HEK293 (cell line): Measurements from ENCODE around the gene L3MBTL4.
"Not testable (repeated sequence)": the region's sequence is repeated elsewhere in the genome, so short reads cannot be mapped to it uniquely, and the experiment has no call there.

Experiments
- MZF1 ChIP-seq: fragments of 450-650 bp; formaldehyde crosslinking; IDR thresholded peaks from 2 replicates; pipeline ENCODE4 v1.5.1; 2017; ENCODE audit warnings: missing biosample characterization, missing genetic modification characterization, borderline replicate concordance
- SP2 ChIP-seq: fragments of 450-650 bp; formaldehyde crosslinking; IDR thresholded peaks from 2 replicates; pipeline ENCODE4 v1.5.1; 2016; ENCODE audit warnings: missing biosample characterization, missing genetic modification characterization
- TCF7L2 ChIP-seq: IDR thresholded peaks from 2 replicates; pipeline ENCODE4 v1.6.1; 2011; ENCODE audit warnings: low read depth, mild to moderate bottlenecking, inconsistent platforms, low read length, moderate library complexity, borderline replicate concordance
- ZNF16 ChIP-seq: fragments of 450-650 bp; formaldehyde crosslinking; IDR thresholded peaks from 2 replicates; pipeline ENCODE4 v1.5.1; 2016; ENCODE audit warnings: low read depth, missing biosample characterization, missing genetic modification characterization
- ZNF174 ChIP-seq: fragments of 450-650 bp; formaldehyde crosslinking; IDR thresholded peaks from 2 replicates; pipeline ENCODE4 v1.5.0; 2017; ENCODE audit warnings: missing biosample characterization, mild to moderate bottlenecking, missing genetic modification characterization
- ZNF488 ChIP-seq: fragments of 450-650 bp; formaldehyde crosslinking; IDR thresholded peaks from 2 replicates; pipeline ENCODE4 v1.5.1; 2016; ENCODE audit warnings: missing biosample characterization, missing genetic modification characterization
- ZNF558 ChIP-seq: fragments of 450-650 bp; formaldehyde crosslinking; IDR thresholded peaks from 2 replicates; pipeline ENCODE4 v1.5.1; 2016; ENCODE audit warnings: missing biosample characterization, missing genetic modification characterization
- ZNF585B ChIP-seq: fragments of 450-650 bp; formaldehyde crosslinking; IDR thresholded peaks from 2 replicates; pipeline ENCODE4 v1.5.1; 2016; ENCODE audit warnings: missing biosample characterization, missing genetic modification characterization
- TF ChIP-seq, protein P1 (sequence below): fragments of 450-650 bp; formaldehyde crosslinking; IDR thresholded peaks from 2 replicates; pipeline ENCODE4 v1.5.1; 2016; ENCODE audit warnings: missing biosample characterization, missing genetic modification characterization
- TF ChIP-seq, protein P2 (sequence below): fragments of 450-650 bp; formaldehyde crosslinking; optimal IDR thresholded peaks from 2 replicates; pipeline ENCODE3; 2016; ENCODE audit warnings: missing biosample characterization, mild to moderate bottlenecking, missing genetic modification characterization

DNA sequence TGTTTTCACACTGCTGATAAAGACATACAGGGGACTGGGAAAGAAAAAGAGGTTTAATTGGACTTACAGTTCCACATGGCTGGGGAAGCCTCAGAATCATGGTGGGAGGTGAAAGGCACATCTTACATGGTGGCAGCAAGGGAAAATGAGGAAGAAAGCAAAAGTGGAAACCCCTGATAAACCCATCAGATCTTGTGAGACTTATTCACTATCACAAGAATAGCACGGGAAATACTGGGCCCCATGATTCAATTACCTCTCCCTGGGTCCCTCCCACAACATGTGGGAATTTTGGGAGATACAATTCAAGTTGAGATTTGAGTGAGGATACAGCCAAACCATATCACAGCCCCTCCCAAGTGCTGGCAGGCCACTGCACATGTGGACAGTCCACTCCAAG is 278.8 kb downstream of the L3MBTL4 start:
- TF ChIP-seq TCF7L2; ZNF16 (tag by site-specific recombination); SP2; ZNF585B (tag by site-specific recombination); ZNF488 (tag by site-specific recombination); ZNF174; ZNF558; MZF1 (tag by site-specific recombination): not testable (repeated sequence)
- TF ChIP-seq, protein P1, sequence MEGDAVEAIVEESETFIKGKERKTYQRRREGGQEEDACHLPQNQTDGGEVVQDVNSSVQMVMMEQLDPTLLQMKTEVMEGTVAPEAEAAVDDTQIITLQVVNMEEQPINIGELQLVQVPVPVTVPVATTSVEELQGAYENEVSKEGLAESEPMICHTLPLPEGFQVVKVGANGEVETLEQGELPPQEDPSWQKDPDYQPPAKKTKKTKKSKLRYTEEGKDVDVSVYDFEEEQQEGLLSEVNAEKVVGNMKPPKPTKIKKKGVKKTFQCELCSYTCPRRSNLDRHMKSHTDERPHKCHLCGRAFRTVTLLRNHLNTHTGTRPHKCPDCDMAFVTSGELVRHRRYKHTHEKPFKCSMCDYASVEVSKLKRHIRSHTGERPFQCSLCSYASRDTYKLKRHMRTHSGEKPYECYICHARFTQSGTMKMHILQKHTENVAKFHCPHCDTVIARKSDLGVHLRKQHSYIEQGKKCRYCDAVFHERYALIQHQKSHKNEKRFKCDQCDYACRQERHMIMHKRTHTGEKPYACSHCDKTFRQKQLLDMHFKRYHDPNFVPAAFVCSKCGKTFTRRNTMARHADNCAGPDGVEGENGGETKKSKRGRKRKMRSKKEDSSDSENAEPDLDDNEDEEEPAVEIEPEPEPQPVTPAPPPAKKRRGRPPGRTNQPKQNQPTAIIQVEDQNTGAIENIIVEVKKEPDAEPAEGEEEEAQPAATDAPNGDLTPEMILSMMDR: not testable (repeated sequence)
- TF ChIP-seq, protein P2, sequence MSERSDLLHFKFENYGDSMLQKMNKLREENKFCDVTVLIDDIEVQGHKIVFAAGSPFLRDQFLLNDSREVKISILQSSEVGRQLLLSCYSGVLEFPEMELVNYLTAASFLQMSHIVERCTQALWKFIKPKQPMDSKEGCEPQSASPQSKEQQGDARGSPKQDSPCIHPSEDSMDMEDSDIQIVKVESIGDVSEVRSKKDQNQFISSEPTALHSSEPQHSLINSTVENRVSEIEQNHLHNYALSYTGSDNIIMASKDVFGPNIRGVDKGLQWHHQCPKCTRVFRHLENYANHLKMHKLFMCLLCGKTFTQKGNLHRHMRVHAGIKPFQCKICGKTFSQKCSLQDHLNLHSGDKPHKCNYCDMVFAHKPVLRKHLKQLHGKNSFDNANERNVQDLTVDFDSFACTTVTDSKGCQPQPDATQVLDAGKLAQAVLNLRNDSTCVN (tag by site-specific recombination): not testable (repeated sequence)
